HFFc6 (cell line): ENCODE results near the gene MYO15A. TPM values are rescaled to one million over a fixed set of nuclear protein-coding genes. Genes with fewer than 3 reads are reported as not detected.

Experiments used
- DNase-seq: peaks from one replicate; pipeline ENCODE4 v3.0.0-alpha.2; 2018
- H3K27ac Mint-ChIP-seq: 2 replicates; pipeline ENCODE4 v1.8.0; 2020; ENCODE audit warnings: mild to moderate bottlenecking, mixed read lengths
- H3K27me3 Mint-ChIP-seq: 2 replicates; pipeline ENCODE4 v1.8.0; 2021; ENCODE audit warnings: mild to moderate bottlenecking, moderate library complexity, mixed read lengths; ENCODE audit not compliant: insufficient read depth
- H3K36me3 Mint-ChIP-seq: 2 replicates; pipeline ENCODE4 v1.8.0; 2021; ENCODE audit warnings: low read depth, mixed read lengths
- H3K4me1 Mint-ChIP-seq: 2 replicates; pipeline ENCODE4 v1.8.0; 2020; ENCODE audit warnings: low read depth, mixed read lengths
- H3K4me3 Mint-ChIP-seq: 2 replicates; pipeline ENCODE4 v1.8.0; 2020; ENCODE audit warnings: mild to moderate bottlenecking, moderate library complexity, mixed read lengths
- H3K9me3 Mint-ChIP-seq: 2 replicates; pipeline ENCODE4 v1.8.0; 2020; ENCODE audit warnings: mild to moderate bottlenecking, mixed read lengths
- total RNA-seq, 6 experiments: library from RNA; stranded (reverse); fragmentation: NEBNext Ultra II Directional; extraction: Animal tissue kit (Norgen Biotek cat#: 25700); gene quantifications; 2 replicates in 1 of 6; 3 replicates in 5 of 6; pipeline ENCODE4 v1.2.3, GENCODE V29; 2021
- TF ChIP-seq, protein P1 (sequence below): fragments of 200-600 bp; sonication (generic); IDR thresholded peaks from 2 replicates; pipeline ENCODE4 v1.5.0; 2021; ENCODE audit warnings: antibody characterized with exemption, mild to moderate bottlenecking

MYO15A gene
- total RNA-seq, 6 experiments from 2014 or later: 0.12 to 0.20 (median 0.16) TPM; not detected in 2

DNA sequence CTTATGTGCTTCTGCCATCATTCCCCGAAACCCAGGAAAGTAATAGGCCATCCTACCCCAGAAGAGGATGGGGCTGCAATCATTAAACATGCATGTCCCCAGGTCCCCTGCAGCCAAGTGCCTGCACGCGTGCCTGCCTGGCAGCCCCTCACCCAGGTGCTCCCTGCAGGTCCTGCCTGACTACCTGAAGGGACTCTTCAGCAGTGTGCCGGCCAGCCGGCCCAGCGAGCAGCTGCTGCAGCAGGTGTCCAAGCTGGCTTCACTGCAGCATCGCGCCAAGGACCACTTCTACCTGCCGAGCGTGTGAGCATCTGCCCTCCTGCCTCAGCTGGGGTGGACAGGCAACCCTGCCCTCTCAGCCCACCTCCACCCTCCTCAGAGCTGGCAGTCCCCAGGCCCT is 58.9 kb downstream of the MYO15A start:
- Mint-ChIP-seq H3K27ac (no peak overlapping the region), H3K27me3 (peaks cover 10% of the 10 kb centered on the region)

DNA sequence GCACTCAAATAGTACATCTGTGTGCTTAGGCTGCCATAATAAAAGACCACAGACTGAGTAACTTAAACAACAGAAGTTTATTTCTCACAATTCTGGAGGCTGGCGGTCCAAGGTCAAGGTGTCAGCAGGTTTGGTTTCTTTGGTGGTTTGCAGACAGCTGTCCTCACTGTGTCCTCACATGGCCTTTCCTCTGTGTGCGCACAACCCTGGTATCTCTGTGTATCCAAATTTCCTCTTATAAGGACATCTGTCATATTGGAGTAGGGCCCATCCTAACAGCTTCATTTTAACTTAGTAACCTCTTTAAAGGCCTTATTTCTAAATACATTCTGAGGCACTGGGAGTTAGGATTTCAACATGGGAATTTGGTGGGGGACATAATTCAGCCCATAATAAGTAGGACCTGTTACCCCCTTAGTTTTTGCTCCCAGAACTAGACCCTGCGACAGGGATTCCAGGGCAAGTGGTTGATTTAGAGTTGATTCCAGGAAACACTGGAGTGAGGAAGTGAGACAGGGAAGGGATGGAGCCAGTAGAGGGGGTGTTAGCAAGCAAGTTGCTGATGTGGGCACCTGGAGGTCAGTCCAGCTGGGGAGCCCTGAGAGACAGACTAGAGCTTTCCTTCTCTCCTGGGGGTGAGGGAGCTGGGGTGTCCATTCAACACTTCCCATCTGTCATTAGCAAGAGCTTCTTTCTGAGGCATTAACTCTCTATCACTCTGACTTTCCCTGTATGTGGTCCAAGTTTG is 64.1 kb downstream of the MYO15A start:
- Mint-ChIP-seq H3K27me3 (peaks cover 7% of the 10 kb centered on the region), H3K36me3 (no peaks in the 10 kb centered on the region), H3K4me3 (no peak overlapping the region), H3K9me3 (no peaks in the 10 kb centered on the region), H3K27ac (no peak overlapping the region), H3K4me1 (no peaks in the 10 kb centered on the region)
- DNase-seq: no peak
- TF ChIP-seq, protein P1, sequence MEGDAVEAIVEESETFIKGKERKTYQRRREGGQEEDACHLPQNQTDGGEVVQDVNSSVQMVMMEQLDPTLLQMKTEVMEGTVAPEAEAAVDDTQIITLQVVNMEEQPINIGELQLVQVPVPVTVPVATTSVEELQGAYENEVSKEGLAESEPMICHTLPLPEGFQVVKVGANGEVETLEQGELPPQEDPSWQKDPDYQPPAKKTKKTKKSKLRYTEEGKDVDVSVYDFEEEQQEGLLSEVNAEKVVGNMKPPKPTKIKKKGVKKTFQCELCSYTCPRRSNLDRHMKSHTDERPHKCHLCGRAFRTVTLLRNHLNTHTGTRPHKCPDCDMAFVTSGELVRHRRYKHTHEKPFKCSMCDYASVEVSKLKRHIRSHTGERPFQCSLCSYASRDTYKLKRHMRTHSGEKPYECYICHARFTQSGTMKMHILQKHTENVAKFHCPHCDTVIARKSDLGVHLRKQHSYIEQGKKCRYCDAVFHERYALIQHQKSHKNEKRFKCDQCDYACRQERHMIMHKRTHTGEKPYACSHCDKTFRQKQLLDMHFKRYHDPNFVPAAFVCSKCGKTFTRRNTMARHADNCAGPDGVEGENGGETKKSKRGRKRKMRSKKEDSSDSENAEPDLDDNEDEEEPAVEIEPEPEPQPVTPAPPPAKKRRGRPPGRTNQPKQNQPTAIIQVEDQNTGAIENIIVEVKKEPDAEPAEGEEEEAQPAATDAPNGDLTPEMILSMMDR: no peak

More for the DNA sequence above, 58.9 kb downstream of the MYO15A start:
- peaks cover 9% of the 10 kb centered on the region for H3K36me3 Mint-ChIP-seq
- peaks cover 10% of the 10 kb centered on the region for H3K9me3 Mint-ChIP-seq
- H3K4me3 Mint-ChIP-seq: no peak overlapping the region
- TF ChIP-seq, protein P1: no peak
- H3K4me1 Mint-ChIP-seq: no peaks in the 10 kb centered on the region
- no peak for DNase-seq

DNA sequence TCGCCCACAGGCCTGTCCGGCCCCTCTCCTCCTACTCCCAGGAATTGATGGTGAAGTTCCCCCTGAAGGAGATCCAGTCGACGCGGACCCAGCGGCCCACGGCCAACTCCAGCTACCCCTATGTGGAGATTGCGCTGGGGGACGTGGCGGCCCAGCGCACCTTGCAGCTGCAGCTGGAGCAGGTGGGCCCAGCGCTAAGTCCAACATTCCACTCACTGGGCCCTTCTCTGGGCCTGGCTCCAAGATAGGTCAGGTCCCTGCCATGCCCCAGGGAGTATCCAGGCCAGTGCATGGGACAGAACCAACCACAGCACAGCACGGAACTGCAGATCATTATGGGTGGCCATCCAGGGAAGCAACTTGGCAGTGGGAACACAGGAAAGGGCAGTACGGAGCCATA is 65.2 kb downstream of the MYO15A start:
- H3K36me3 Mint-ChIP-seq: no peaks in the 10 kb centered on the region
- no peak for DNase-seq
- no peak overlapping the region for H3K27ac Mint-ChIP-seq
- peaks cover 7% of the 10 kb centered on the region for H3K27me3 Mint-ChIP-seq
- H3K4me3 Mint-ChIP-seq: no peak overlapping the region
- TF ChIP-seq, protein P1: no peak
- no peaks in the 10 kb centered on the region for H3K9me3 Mint-ChIP-seq
- no peaks in the 10 kb centered on the region for H3K4me1 Mint-ChIP-seq

DNA sequence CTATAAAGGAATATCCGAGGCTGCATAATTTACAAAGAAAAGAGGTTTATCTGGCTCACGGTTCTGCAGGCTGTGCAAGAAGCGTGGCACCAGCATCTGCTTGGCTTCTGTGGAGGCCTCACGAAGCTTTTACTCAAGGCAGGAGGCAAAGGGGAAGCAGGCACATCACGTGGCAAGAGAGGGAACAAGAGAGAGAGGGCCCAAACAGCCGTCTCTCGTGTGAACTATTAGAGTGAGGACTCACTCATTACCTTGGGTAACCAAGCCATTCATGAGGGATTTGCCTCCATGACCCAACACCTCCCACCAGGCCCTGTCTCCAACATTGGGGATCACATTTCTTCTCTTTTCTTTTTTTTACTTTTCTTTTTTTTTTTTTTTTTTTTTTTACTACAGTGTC is 67.6 kb downstream of the MYO15A start:
- DNase-seq: no peak
- Mint-ChIP-seq H3K36me3 (no peaks in the 10 kb centered on the region), H3K4me3 (no peak overlapping the region), H3K9me3 (no peaks in the 10 kb centered on the region), H3K27ac (no peak overlapping the region), H3K4me1 (peaks cover 6% of the 10 kb centered on the region; the same call in 1 of the 2 replicates), H3K27me3 (peaks cover 3% of the 10 kb centered on the region)
- TF ChIP-seq, protein P1: no peak

DNA sequence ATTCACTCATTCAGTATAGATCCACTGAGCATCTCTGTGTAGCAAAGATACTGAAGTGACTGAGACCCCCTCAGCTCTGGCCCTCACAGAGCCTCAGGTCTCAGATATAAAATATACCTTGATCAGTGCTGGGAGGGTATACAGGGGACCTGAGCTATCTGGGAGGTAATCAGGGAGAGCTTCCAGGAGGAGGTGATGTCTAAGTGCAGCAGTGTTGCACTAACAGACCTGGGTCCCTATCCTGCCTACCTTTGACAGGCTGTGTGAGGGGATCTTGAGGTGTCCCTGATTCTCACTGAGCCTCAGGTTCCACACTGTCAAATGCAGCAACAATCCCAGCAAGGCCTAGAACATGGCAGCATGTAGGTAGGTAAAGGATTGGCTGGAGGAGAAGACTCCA is 68.6 kb downstream of the MYO15A start:
- Mint-ChIP-seq H3K4me3 (no peak overlapping the region), H3K36me3 (no peaks in the 10 kb centered on the region), H3K27me3 (peaks cover 3% of the 10 kb centered on the region), H3K27ac (no peak overlapping the region), H3K9me3 (no peaks in the 10 kb centered on the region), H3K4me1 (peaks cover 9% of the 10 kb centered on the region)
- DNase-seq: no peak
- TF ChIP-seq, protein P1: no peak
